HEK293T (cell line): ENCODE measurements around the gene SLC45A1.

Experiments used
- ARNT ChIP-seq: fragments of 450-650 bp; IDR thresholded peaks from 2 replicates; pipeline ENCODE4 v1.6.1; 2017; ENCODE audit warnings: mild to moderate bottlenecking
- BHLHE40 ChIP-seq: fragments of 450-650 bp; IDR thresholded peaks from 2 replicates; pipeline ENCODE4 v1.6.1; 2016; ENCODE audit warnings: mild to moderate bottlenecking, moderate library complexity, borderline replicate concordance
- HDGF ChIP-seq: fragments of 450-650 bp; IDR thresholded peaks from 2 replicates; pipeline ENCODE4 v1.6.1; 2017; ENCODE audit warnings: antibody characterized with exemption, borderline replicate concordance
- NFRKB ChIP-seq: fragments of 450-650 bp; IDR thresholded peaks from 2 replicates; pipeline ENCODE4 v1.6.1; 2016; ENCODE audit warnings: mild to moderate bottlenecking, moderate library complexity
- PKNOX1 ChIP-seq: fragments of 450-650 bp; IDR thresholded peaks from 2 replicates; pipeline ENCODE4 v1.6.1; 2016
- SP1 ChIP-seq: fragments of 450-650 bp; IDR thresholded peaks from 2 replicates; pipeline ENCODE4 v1.6.1; 2017
- SUZ12 ChIP-seq: fragments of 450-650 bp; IDR thresholded peaks from 2 replicates; pipeline ENCODE4 v1.6.1; 2016; ENCODE audit warnings: mild to moderate bottlenecking

DNA sequence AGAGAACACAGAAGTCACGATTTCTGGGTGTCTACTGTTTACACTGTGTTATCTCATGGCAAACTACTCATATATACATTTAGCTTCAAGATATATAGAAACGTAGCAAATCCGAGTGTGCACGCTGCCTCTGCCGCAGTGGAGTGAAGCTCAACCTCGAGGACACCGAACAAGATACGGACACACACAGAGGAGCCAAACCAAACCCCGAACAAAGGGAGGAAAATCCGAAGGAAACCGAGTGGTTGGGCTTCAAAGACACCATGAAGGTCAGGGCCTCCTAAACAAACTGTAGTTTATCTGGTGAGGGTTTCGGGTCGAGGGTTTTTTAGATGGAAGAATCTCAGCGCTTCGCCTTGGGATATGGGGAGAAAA is 34.5 kb downstream of the SLC45A1 start:
- TF ChIP-seq BHLHE40 (no peak), ARNT (no peak), SP1 (no peak), NFRKB (no peak), PKNOX1 (no peak), SUZ12 (no peak), HDGF (no peak)
